Measurements from ENCODE around the gene FXYD7.

GRCh38 chr19:35136977-35137702 is 5.9 kb upstream of the FXYD7 start:
- TF ChIP-seq TAF1 (IDR thresholded peaks at IDR 0.05; ENCODE audit: borderline replicate concordance, insufficient read depth, low read length) (no peak), REST (IDR thresholded peaks at IDR 0.05; ENCODE audit: insufficient read depth in 1 of 2, low read depth in 2 of 2, low read length in 2 of 2) (no peak)
